ENCODE data around the gene SLC48A1. TPM values are rescaled to one million over a fixed set of nuclear protein-coding genes. Genes with fewer than 3 reads are reported as not detected.

Gene SLC48A1
- total and polyA plus RNA-seq, 3 donors from 2014 or later = 21.0 to 32.0 (median 25.5) TPM

GRCh38 chr12:47777151-47777550, 4.1 kb downstream of the SLC48A1 start:
- no peak for DNase-seq
- H3K27me3 ChIP-seq = no peaks in the 10 kb centered on the region
- H3K4me3 ChIP-seq = no peak overlapping the region
- 46 to 50% methylated on average over 1 of the region's 1 CpG for WGBS, 2 donors
- intact Hi-C loops (cut with DNase I; ENCODE audit: low total_unique reads) = loop anchor here (10.0 kb wide), 1 partner anchor 62 kb away; no protein-coding TSS in a partner anchor
- TF ChIP-seq, protein P1, sequence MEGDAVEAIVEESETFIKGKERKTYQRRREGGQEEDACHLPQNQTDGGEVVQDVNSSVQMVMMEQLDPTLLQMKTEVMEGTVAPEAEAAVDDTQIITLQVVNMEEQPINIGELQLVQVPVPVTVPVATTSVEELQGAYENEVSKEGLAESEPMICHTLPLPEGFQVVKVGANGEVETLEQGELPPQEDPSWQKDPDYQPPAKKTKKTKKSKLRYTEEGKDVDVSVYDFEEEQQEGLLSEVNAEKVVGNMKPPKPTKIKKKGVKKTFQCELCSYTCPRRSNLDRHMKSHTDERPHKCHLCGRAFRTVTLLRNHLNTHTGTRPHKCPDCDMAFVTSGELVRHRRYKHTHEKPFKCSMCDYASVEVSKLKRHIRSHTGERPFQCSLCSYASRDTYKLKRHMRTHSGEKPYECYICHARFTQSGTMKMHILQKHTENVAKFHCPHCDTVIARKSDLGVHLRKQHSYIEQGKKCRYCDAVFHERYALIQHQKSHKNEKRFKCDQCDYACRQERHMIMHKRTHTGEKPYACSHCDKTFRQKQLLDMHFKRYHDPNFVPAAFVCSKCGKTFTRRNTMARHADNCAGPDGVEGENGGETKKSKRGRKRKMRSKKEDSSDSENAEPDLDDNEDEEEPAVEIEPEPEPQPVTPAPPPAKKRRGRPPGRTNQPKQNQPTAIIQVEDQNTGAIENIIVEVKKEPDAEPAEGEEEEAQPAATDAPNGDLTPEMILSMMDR (IDR thresholded peaks at IDR 0.05) = no peak
- no peak for TF ChIP-seq POLR2A (IDR thresholded peaks at IDR 0.05)
- peak overlapping the region; percentile 64 to 72 for H3K27ac ChIP-seq
- H3K9me3 ChIP-seq = no peaks in the 10 kb centered on the region
- H3K36me3 ChIP-seq (ENCODE audit: low read depth, missing control alignments) = no peaks in the 10 kb centered on the region
- peaks cover 43% of the 10 kb centered on the region for H3K4me1 ChIP-seq

DNA sequence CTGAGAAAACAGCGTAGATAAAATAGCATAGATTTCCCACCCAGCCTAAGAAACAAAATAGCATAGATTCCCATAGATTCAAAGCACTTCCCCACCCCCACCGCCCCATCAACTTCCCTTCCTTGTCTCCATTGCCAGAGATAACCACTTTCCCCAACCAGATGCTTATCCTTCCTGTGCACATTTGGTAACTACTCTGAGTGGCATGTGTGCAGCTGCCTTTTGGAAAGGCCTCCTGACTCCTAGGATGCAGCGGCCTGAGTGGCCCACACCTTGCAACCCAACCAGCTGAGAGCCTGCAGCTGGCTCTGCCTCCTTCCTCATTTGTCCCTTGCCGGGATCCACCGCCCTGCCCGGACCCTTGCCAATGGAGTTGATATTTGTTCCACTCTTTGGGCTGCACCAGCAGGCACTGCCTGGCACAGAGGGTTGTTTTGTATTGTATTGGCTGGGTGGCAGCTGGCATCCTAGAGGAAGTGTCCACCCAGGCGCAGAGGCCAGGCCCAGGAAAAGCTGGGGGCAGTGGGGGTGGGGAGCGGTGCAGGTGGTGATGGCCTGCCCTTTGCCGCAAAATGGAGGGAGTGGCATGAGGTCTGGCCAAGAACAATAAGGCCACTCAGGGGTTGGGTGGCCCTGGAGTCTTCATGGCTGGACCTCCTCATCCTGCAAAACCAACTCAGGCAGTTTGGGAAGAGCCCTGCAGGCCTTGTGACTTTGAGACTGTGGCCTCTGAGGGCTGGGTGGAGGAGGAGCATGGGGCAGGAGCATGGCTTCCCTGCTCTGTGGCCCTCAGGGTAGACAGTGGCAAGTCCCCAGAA, 4.9 kb downstream of the SLC48A1 start:
- WGBS, 2 donors = 54 to 78% methylated on average over 7 to 9 of the region's 9 CpGs
- H3K27me3 ChIP-seq = no peaks in the 10 kb centered on the region
- H3K4me3 ChIP-seq = no peak overlapping the region
- H3K27ac ChIP-seq = peak overlapping the region; percentile 64 to 72
- no peaks in the 10 kb centered on the region for H3K9me3 ChIP-seq
- H3K4me1 ChIP-seq = peaks cover 43% of the 10 kb centered on the region
- DNase-seq = no peak
- no peaks in the 10 kb centered on the region for H3K36me3 ChIP-seq (ENCODE audit: low read depth, missing control alignments)
- TF ChIP-seq, protein P1 (IDR thresholded peaks at IDR 0.05) = no peak
- no peak for TF ChIP-seq POLR2A (IDR thresholded peaks at IDR 0.05)
- intact Hi-C loops (cut with DNase I; ENCODE audit: low total_unique reads) = loop anchor here (10.0 kb wide), 1 partner anchor 63 kb away; no protein-coding TSS in a partner anchor

DNA sequence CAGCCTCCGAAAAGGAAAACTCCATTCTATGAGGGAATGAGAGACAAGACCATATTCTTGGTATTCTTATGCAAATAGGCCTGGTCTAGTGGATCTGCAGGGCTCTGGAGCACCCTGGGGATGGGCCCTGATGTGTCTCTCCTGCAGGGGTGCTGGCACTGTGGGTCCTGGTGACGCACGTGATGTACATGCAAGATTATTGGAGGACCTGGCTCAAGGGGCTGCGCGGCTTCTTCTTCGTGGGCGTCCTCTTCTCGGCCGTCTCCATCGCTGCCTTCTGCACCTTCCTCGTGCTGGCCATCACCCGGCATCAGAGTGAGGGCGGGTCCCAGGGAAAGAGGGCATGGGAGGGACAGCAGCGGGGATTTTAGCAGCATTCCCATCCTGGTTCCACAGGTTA, 5.8 kb downstream of the SLC48A1 start:
- no peaks in the 10 kb centered on the region for H3K27me3 ChIP-seq
- no peaks in the 10 kb centered on the region for H3K9me3 ChIP-seq
- H3K4me3 ChIP-seq = no peak overlapping the region
- DNase-seq = no peak
- WGBS, 2 donors = 51 to 53% methylated on average over 14 of the region's 14 CpGs
- intact Hi-C loops (cut with DNase I; ENCODE audit: low total_unique reads) = loop anchor here (10.0 kb wide), 1 partner anchor 64 kb away; no protein-coding TSS in a partner anchor
- H3K27ac ChIP-seq = no peak overlapping the region
- H3K36me3 ChIP-seq (ENCODE audit: low read depth, missing control alignments) = no peaks in the 10 kb centered on the region
- no peak for TF ChIP-seq POLR2A (IDR thresholded peaks at IDR 0.05)
- TF ChIP-seq, protein P1 (IDR thresholded peaks at IDR 0.05) = no peak
- peaks cover 47% of the 10 kb centered on the region for H3K4me1 ChIP-seq

GRCh38 chr12:47779301-47779942, 6.4 kb downstream of the SLC48A1 start:
- no peaks in the 10 kb centered on the region for H3K27me3 ChIP-seq
- DNase-seq = peak; percentile 94
- intact Hi-C loops (cut with DNase I; ENCODE audit: low total_unique reads) = loop anchor here (10.0 kb wide), 1 partner anchor 65 kb away; no protein-coding TSS in a partner anchor
- WGBS, 2 donors = 48 to 50% methylated on average over 19 of the region's 19 CpGs
- peak overlapping the region in 1 of 2 donors; percentile 17 for H3K27ac ChIP-seq
- no peaks in the 10 kb centered on the region for H3K36me3 ChIP-seq (ENCODE audit: low read depth, missing control alignments)
- no peak for TF ChIP-seq POLR2A (IDR thresholded peaks at IDR 0.05)
- TF ChIP-seq, protein P1 (IDR thresholded peaks at IDR 0.05) = peak; percentile 91 to 98 (median 98)
- H3K4me3 ChIP-seq = no peak overlapping the region
- H3K9me3 ChIP-seq = no peaks in the 10 kb centered on the region
- H3K4me1 ChIP-seq = peaks cover 46% of the 10 kb centered on the region
